ENCODE data around the gene B4GALNT2.

Gene B4GALNT2

DNA sequence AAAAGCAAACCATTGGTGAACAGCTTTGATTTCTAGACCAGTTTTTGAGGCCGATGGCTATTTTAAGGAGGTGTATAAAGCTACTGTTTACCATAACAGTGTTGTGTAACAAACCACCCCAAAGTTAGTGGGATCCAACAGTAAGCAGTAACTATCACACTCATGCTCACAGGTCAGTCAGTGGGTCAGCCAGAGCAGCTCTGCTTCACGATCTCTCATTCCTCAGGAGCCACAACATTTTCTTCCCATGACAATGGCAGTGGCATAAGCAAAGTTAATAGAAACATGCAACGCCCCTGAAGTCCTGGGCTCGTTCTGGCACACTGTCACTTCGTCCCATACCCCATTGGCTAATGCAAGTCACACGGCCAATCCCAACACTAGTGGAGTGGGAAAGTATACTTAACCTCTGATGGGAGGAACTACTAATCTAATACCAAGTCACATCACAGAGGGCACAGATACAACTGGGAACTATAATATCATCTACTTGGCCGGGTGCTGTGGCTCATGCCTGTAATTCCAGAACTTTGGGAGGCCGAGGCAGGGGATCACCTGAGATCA lies 28.0 kb upstream of the B4GALNT2 start:
- Histone ChIP-seq H3K36me3 (no peaks in the 10 kb centered on the region), H3K9me3 (ENCODE audit: severe bottlenecking) (no peaks in the 10 kb centered on the region), H3K4me3 (ENCODE audit: low read depth, low read length) (no peak overlapping the region), H3K27me3 (ENCODE audit: insufficient read depth, low read depth, severe bottlenecking) (no peaks in the 10 kb centered on the region), H3K27ac (no peak overlapping the region)
- DNase-seq: no peak
- no peak for TF ChIP-seq CTCF (IDR thresholded peaks at IDR 0.05; ENCODE audit: low read depth, low read length)

GRCh38 chr17:49106321-49107210 lies 26.0 kb upstream of the B4GALNT2 start:
- H3K27ac ChIP-seq: no peak overlapping the region
- TF ChIP-seq CTCF (IDR thresholded peaks at IDR 0.05; ENCODE audit: low read depth, low read length): no peak
- DNase-seq: no peak
- no peaks in the 10 kb centered on the region for H3K36me3 ChIP-seq
- no peaks in the 10 kb centered on the region for H3K27me3 ChIP-seq (ENCODE audit: insufficient read depth, low read depth, severe bottlenecking)
- no peaks in the 10 kb centered on the region for H3K9me3 ChIP-seq (ENCODE audit: severe bottlenecking)
- no peak overlapping the region for H3K4me3 ChIP-seq (ENCODE audit: low read depth, low read length)

DNA sequence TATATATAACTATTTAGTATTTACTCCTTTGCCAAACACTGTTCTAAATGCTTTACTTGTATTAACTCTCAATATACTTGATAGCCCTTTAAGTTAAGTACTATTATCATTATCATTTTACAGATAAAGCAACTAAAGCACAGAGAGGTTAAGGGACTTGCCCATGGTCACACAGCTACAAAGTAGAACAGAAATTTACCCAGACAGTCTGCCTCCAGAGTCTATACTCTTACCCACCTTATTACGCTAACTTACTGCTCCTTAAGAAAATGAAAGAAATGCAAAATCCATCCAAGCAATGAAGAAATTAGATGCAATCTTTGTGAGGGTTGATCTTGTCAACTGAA lies 25.4 kb upstream of the B4GALNT2 start:
- H3K27ac ChIP-seq: no peak overlapping the region
- H3K9me3 ChIP-seq (ENCODE audit: severe bottlenecking): no peaks in the 10 kb centered on the region
- TF ChIP-seq CTCF (IDR thresholded peaks at IDR 0.05; ENCODE audit: low read depth, low read length): no peak
- DNase-seq: no peak
- H3K36me3 ChIP-seq: no peaks in the 10 kb centered on the region
- H3K27me3 ChIP-seq (ENCODE audit: insufficient read depth, low read depth, severe bottlenecking): no peaks in the 10 kb centered on the region
- H3K4me3 ChIP-seq (ENCODE audit: low read depth, low read length): no peak overlapping the region

DNA sequence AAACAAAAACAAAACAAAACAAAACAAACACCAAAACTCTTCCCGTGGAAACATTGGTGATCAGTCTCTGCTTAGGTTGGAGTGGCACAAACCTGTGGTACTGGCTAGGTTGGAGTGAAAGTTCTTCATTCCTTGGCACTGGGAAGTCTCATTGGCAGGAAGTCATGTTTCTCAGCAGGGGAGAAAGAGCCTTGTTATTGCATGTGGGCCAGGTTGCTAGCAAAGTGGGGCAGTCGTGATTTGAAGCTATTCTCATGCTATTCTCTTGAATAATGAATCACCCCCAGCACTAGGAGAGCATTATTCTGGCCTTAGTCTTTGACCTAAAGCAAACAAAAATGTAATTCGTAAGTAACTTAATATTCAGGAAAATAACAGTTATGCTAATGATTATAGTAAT lies 24.3 kb upstream of the B4GALNT2 start:
- no peaks in the 10 kb centered on the region for H3K36me3 ChIP-seq
- no peaks in the 10 kb centered on the region for H3K9me3 ChIP-seq (ENCODE audit: severe bottlenecking)
- H3K27ac ChIP-seq: no peak overlapping the region
- TF ChIP-seq CTCF (IDR thresholded peaks at IDR 0.05; ENCODE audit: low read depth, low read length): no peak
- no peak overlapping the region for H3K4me3 ChIP-seq (ENCODE audit: low read depth, low read length)
- no peaks in the 10 kb centered on the region for H3K27me3 ChIP-seq (ENCODE audit: insufficient read depth, low read depth, severe bottlenecking)
- no peak for DNase-seq

- H3K4me3 ChIP-seq (ENCODE audit: low read depth, low read length): no peak overlapping the region
- no peaks in the 10 kb centered on the region for H3K36me3 ChIP-seq
- no peaks in the 10 kb centered on the region for H3K9me3 ChIP-seq (ENCODE audit: severe bottlenecking)
- DNase-seq: no peak
- H3K27ac ChIP-seq: no peak overlapping the region
- no peaks in the 10 kb centered on the region for H3K27me3 ChIP-seq (ENCODE audit: insufficient read depth, low read depth, severe bottlenecking)
- TF ChIP-seq CTCF (IDR thresholded peaks at IDR 0.05; ENCODE audit: low read depth, low read length): no peak
Measured at GRCh38 chr17:49110509-49110908, 22.1 kb upstream of the B4GALNT2 start.

All from WERI-Rb-1 (cell line).